ENCODE results near the gene IER5. TPM values are rescaled to one million over a fixed set of nuclear protein-coding genes. Genes with fewer than 3 reads are reported as not detected.
A peak's percentile ranks its signal among the peaks of the same experiment; 100 is the strongest.

Gene IER5
- total and polyA plus RNA-seq, 2 of the 13 experiments (the other 11 are each of a cell fraction or from before 2014, with no cell fraction given), result 2.5 to 3.5 TPM

- TF ChIP-seq ZEB1 (IDR thresholded peaks at IDR 0.05; ENCODE audit: insufficient replicate concordance, low read depth), result peak; percentile 65
- TF ChIP-seq, protein P1, sequence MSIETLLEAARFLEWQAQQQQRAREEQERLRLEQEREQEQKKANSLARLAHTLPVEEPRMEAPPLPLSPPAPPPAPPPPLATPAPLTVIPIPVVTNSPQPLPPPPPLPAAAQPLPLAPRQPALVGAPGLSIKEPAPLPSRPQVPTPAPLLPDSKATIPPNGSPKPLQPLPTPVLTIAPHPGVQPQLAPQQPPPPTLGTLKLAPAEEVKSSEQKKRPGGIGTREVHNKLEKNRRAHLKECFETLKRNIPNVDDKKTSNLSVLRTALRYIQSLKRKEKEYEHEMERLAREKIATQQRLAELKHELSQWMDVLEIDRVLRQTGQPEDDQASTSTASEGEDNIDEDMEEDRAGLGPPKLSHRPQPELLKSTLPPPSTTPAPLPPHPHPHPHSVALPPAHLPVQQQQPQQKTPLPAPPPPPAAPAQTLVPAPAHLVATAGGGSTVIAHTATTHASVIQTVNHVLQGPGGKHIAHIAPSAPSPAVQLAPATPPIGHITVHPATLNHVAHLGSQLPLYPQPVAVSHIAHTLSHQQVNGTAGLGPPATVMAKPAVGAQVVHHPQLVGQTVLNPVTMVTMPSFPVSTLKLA (IDR thresholded peaks at IDR 0.05), result peak; percentile 50; the same call in 1 of the 2 replicates
- no peak for TF ChIP-seq FIP1L1 (IDR thresholded peaks at IDR 0.05; ENCODE audit: borderline replicate concordance, insufficient read depth, low read depth, low read length)
- TF ChIP-seq ZUFSP (CRISPR knock-in tag; IDR thresholded peaks at IDR 0.05; ENCODE audit: borderline replicate concordance), result no peak
- TF ChIP-seq PLSCR1 (CRISPR knock-in tag; IDR thresholded peaks at IDR 0.05; ENCODE audit: borderline replicate concordance), result no peak
- no peak for TF ChIP-seq ARNT (IDR thresholded peaks at IDR 0.05)
- no peak; the same call in 1 of the 2 replicates for TF ChIP-seq CBX5 (CRISPR knock-in tag; IDR thresholded peaks at IDR 0.05; ENCODE audit: borderline replicate concordance)
- peak; percentile 58; the same call in 1 of the 2 replicates for TF ChIP-seq REPIN1 (CRISPR knock-in tag; IDR thresholded peaks at IDR 0.05; ENCODE audit: borderline replicate concordance, low read depth)
- TF ChIP-seq PRDM4 (CRISPR knock-in tag; IDR thresholded peaks at IDR 0.05; ENCODE audit: borderline replicate concordance), result 0 out of 2 replicates have a peak, but pooled peaks have one; percentile 84
- peak; percentile 28; the same call in 1 of the 2 replicates for TF ChIP-seq ZNF777 (CRISPR knock-in tag; IDR thresholded peaks at IDR 0.05)
- peak; percentile 75; the same call in 1 of the 2 replicates for TF ChIP-seq ELF3 (CRISPR knock-in tag; IDR thresholded peaks at IDR 0.05)
- 0 out of 2 replicates have a peak, but pooled peaks have one; percentile 76 for TF ChIP-seq FLYWCH1 (CRISPR knock-in tag; IDR thresholded peaks at IDR 0.05)
- TF ChIP-seq, protein P2, sequence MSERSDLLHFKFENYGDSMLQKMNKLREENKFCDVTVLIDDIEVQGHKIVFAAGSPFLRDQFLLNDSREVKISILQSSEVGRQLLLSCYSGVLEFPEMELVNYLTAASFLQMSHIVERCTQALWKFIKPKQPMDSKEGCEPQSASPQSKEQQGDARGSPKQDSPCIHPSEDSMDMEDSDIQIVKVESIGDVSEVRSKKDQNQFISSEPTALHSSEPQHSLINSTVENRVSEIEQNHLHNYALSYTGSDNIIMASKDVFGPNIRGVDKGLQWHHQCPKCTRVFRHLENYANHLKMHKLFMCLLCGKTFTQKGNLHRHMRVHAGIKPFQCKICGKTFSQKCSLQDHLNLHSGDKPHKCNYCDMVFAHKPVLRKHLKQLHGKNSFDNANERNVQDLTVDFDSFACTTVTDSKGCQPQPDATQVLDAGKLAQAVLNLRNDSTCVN (CRISPR knock-in tag; IDR thresholded peaks at IDR 0.05; ENCODE audit: borderline replicate concordance), result peak; percentile 77; the same call in 1 of the 2 replicates
- peak; percentile 90 for TF ChIP-seq GMEB1 (CRISPR knock-in tag; IDR thresholded peaks at IDR 0.05; ENCODE audit: borderline replicate concordance)
- TF ChIP-seq SRY (CRISPR knock-in tag; IDR thresholded peaks at IDR 0.05), result 0 out of 2 replicates have a peak, but pooled peaks have one; percentile 19
- TF ChIP-seq SP140L (CRISPR knock-in tag; IDR thresholded peaks at IDR 0.05; ENCODE audit: borderline replicate concordance), result peak; percentile 93; the same call in 1 of the 2 replicates
- TF ChIP-seq NR2F6 (IDR thresholded peaks at IDR 0.05), result no peak
- TF ChIP-seq NR2F6 (CRISPR knock-in tag; IDR thresholded peaks at IDR 0.05), result peak; percentile 44
Measured at GRCh38 chr1:181088079-181089016, at the start of gene IER5 (continued).
